ENCODE data around the gene UBE2E1. TPM values are rescaled to one million over a fixed set of nuclear protein-coding genes. Genes with fewer than 3 reads are reported as not detected.

Gene UBE2E1
- total RNA-seq, 3 donors from 2014 or later (not counting 1 experiment from before 2014, with no cell fraction given): 80.0 to 89.5 (median 86.9) TPM

DNA sequence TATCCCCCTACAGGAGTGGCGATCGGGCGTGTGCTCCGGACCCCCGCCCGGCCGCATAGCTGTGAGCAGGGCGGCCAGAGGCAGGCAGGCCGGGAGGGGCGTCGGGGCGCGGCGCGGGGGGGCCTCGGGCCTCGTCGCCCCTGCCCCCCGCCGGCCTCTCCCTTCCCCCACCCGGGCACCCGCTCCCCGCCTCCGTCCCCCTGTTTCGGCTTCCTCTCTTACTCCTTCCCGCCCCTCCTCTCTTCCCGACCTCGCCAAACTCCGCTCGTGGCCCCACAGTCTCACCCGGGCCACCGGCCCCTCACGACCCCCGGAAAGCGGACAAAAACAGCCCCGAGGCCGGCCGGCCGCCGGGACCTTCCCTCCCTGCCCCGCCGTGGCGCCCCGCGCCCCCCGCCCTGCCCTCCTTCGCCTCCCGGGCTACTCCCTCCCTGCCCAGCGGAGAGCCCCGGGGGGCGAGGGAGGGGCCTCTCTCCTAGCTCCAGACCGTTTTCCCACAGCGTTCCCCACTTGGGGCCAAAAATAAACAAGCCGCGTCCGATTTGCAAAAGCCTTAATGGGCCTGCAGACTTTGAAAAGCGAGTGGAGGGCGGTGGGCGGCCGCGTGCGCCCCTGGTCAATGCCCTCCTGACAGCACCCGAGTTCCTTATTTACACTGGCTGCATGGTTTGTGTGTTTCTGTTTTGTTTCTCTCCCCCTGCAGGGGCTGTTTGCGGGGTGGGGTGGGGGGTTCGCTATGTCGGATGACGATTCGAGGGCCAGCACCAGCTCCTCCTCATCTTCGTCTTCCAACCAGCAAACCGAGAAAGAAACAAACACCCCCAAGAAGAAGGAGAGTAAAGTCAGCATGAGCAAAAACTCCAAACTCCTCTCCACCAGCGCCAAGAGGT, 1.0 kb downstream of the UBE2E1 start:
- Histone ChIP-seq H3K27me3 (ENCODE audit: control insufficient read depth, insufficient read depth, low read length) (no peaks in the 10 kb centered on the region), H3K4me3 (ENCODE audit: low read length) (peak overlapping the region; percentile 56), H3K27ac (ENCODE audit: low read length) (peak overlapping the region; percentile 45), H3K9me3 (ENCODE audit: control insufficient read depth, insufficient read depth, low read length) (no peaks in the 10 kb centered on the region), H3K4me1 (ENCODE audit: control insufficient read depth, insufficient read depth, low read length) (peaks cover 24% of the 10 kb centered on the region), H3K36me3 (ENCODE audit: control insufficient read depth, insufficient read depth, low read length) (no peaks in the 10 kb centered on the region)
- intact Hi-C loops (cut with micrococcal nuclease): loop anchor here (5.0 to 10.0 kb wide), 2 partner anchors 49 to 138 kb away; partner anchors contain the start of gene NR1D2
- Mint-ChIP-seq H3K36me3 (no peaks in the 10 kb centered on the region), H3K9me3 (no peaks in the 10 kb centered on the region), H3K27me3 (ENCODE audit: low read depth in 2 of 2) (no peaks in the 10 kb centered on the region), H3K4me1 (peaks cover 55 to 57% of the 10 kb centered on the region in 2 donors), H3K27ac (peak overlapping the region; percentile 89 to 93), H3K4me3 (peak overlapping the region; percentile 97)
- TF ChIP-seq, protein P1, sequence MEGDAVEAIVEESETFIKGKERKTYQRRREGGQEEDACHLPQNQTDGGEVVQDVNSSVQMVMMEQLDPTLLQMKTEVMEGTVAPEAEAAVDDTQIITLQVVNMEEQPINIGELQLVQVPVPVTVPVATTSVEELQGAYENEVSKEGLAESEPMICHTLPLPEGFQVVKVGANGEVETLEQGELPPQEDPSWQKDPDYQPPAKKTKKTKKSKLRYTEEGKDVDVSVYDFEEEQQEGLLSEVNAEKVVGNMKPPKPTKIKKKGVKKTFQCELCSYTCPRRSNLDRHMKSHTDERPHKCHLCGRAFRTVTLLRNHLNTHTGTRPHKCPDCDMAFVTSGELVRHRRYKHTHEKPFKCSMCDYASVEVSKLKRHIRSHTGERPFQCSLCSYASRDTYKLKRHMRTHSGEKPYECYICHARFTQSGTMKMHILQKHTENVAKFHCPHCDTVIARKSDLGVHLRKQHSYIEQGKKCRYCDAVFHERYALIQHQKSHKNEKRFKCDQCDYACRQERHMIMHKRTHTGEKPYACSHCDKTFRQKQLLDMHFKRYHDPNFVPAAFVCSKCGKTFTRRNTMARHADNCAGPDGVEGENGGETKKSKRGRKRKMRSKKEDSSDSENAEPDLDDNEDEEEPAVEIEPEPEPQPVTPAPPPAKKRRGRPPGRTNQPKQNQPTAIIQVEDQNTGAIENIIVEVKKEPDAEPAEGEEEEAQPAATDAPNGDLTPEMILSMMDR (IDR thresholded peaks at IDR 0.05): no peak
- peak in 1 of 2 donors; percentile 40 for DNase-seq
- WGBS (ENCODE audit: insufficient coverage): 2% methylated on average over 65 of the region's 71 CpGs
- peak in 2 of 3 donors; percentile 1 to 8 for ATAC-seq

DNA sequence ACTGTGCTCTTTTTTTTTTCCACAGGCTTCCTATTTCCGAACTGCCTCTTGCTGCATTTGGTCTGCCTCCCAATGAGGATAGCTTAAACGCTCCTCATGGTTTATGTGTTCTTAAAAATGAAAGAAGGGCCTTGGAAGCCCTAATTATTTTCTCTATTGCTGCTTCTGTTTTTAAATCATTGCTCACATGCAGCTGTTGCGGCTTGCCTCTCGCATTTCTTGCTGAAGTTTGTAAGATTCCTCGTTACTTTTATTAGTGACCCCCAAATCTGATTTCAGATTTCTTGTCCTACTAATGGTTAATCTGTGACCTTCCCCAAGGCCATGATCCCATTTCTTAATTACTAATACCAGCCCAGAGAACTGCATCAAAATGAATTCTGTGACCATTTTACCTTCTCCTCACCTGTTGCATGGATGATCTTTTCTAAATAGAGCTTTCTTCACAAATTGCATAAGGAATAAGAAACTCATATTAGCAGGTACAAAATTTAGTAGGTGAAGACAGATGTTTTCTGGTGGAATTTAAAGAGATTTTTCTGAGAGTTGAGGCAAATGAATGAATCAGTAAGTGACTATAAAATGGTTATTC, 1.8 kb downstream of the UBE2E1 start:
- TF ChIP-seq, protein P1 (IDR thresholded peaks at IDR 0.05): no peak
- H3K4me3 ChIP-seq (ENCODE audit: low read length): peak overlapping the region; percentile 56
- H3K36me3 ChIP-seq (ENCODE audit: control insufficient read depth, insufficient read depth, low read length): no peaks in the 10 kb centered on the region
- H3K4me1 ChIP-seq (ENCODE audit: control insufficient read depth, insufficient read depth, low read length): peaks cover 24% of the 10 kb centered on the region
- H3K27ac ChIP-seq (ENCODE audit: low read length): peak overlapping the region; percentile 45
- Mint-ChIP-seq H3K36me3 (peaks cover 7% of the 10 kb centered on the region), H3K27ac (peak overlapping the region; percentile 89 to 93), H3K4me1 (peaks cover 62 to 65% of the 10 kb centered on the region in 2 donors), H3K4me3 (peak overlapping the region; percentile 97), H3K9me3 (no peaks in the 10 kb centered on the region), H3K27me3 (ENCODE audit: low read depth in 2 of 2) (no peaks in the 10 kb centered on the region)
- intact Hi-C loops (cut with micrococcal nuclease): loop anchor here (2.0 to 10.0 kb wide), 3 partner anchors 50 to 137 kb away; partner anchors contain the start of genes NKIRAS1, NR1D2 and RPL15
- ATAC-seq (no peak), DNase-seq (no peak)
- no peaks in the 10 kb centered on the region for H3K27me3 ChIP-seq (ENCODE audit: control insufficient read depth, insufficient read depth, low read length)
- WGBS (ENCODE audit: insufficient coverage): 55% methylated on average over 5 of the region's 5 CpGs
- no peaks in the 10 kb centered on the region for H3K9me3 ChIP-seq (ENCODE audit: control insufficient read depth, insufficient read depth, low read length)

DNA sequence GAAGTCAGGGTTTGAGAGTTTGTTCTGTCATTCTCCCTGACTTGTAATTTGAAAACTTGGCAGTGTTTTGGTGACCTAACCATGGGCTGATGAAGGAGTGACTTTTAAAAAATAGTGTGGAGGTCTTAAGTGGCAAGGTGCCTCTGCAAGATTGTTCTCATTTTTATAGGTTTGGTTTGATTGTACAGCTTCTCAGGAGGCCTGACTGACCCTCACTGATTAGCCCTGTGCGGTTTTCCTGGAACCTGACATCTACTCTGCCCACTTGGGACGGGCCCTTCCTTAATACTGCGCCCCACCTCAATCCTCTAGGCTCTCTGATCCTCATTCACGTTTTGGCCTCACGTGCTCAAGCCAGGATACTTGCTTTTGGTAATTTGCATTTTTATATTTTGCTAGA, 2.8 kb downstream of the UBE2E1 start:
- H3K4me3 ChIP-seq (ENCODE audit: low read length): no peak overlapping the region
- Mint-ChIP-seq H3K36me3 (peaks cover 12% of the 10 kb centered on the region), H3K27me3 (ENCODE audit: low read depth in 2 of 2) (no peaks in the 10 kb centered on the region)

More for the DNA sequence above, 2.8 kb downstream of the UBE2E1 start:
- H3K4me3 Mint-ChIP-seq: peak overlapping the region; percentile 97
- no peak for ATAC-seq
- H3K9me3 ChIP-seq (ENCODE audit: control insufficient read depth, insufficient read depth, low read length): no peaks in the 10 kb centered on the region
- H3K9me3 Mint-ChIP-seq: no peaks in the 10 kb centered on the region
- H3K36me3 ChIP-seq (ENCODE audit: control insufficient read depth, insufficient read depth, low read length): no peaks in the 10 kb centered on the region
- H3K4me1 ChIP-seq (ENCODE audit: control insufficient read depth, insufficient read depth, low read length): peaks cover 24% of the 10 kb centered on the region
- intact Hi-C loops (cut with micrococcal nuclease): loop anchor here (2.0 to 10.0 kb wide), 3 partner anchors 51 to 136 kb away; partner anchors contain the start of genes NKIRAS1, NR1D2 and RPL15
- DNase-seq: peak in 1 of 2 donors; percentile 13
- TF ChIP-seq, protein P1 (IDR thresholded peaks at IDR 0.05): no peak
- peak overlapping the region; percentile 89 to 93 for H3K27ac Mint-ChIP-seq
- H3K27me3 ChIP-seq (ENCODE audit: control insufficient read depth, insufficient read depth, low read length): no peaks in the 10 kb centered on the region
- H3K27ac ChIP-seq (ENCODE audit: low read length): no peak overlapping the region
- H3K4me1 Mint-ChIP-seq: peaks cover 66 to 68% of the 10 kb centered on the region in 2 donors
- 87% methylated on average over 3 of the region's 5 CpGs for WGBS (ENCODE audit: insufficient coverage)

Data from natural killer cell (primary cell).